ENCODE measurements around the gene SAP130. TPM values are rescaled to one million over a fixed set of nuclear protein-coding genes. Genes with fewer than 3 reads are reported as not detected.
"Not testable (repeated sequence)": the region's sequence is repeated elsewhere in the genome, so short reads cannot be mapped to it uniquely, and the experiment has no call there.

The SAP130 gene
- total RNA-seq, 1 donor from 2014 or later: 0.72 TPM

- DNase-seq (ENCODE audit: low spot score): no peak
Measured at GRCh38 chr2:127953128-127953718, 74.6 kb downstream of the SAP130 start.

- no peak for DNase-seq (ENCODE audit: low spot score)
Measured at GRCh38 chr2:127951026-127951425, 76.8 kb downstream of the SAP130 start.

- DNase-seq (ENCODE audit: low spot score): no peak
Measured at GRCh38 chr2:127950264-127950663, 77.6 kb downstream of the SAP130 start.

DNA sequence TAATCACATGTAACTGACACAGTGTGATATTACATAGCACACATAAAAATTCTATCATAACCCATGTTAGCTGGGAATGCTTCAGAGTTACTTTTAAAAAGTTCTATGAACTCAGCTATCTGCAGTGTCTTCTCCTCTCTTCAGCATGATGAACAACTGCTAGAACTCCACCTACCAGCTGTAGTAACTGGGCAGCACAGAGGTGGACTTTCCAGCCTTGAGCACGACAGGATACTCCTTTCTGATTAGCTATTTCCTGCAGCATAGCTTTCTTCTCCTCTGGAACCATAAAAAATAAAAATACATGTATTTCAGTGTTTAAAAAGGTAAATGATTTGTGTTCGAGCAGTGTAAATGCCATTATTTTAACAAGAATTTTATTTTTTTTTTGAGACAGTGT is 82.6 kb downstream of the SAP130 start:
- no peak for DNase-seq (ENCODE audit: low spot score)

DNA sequence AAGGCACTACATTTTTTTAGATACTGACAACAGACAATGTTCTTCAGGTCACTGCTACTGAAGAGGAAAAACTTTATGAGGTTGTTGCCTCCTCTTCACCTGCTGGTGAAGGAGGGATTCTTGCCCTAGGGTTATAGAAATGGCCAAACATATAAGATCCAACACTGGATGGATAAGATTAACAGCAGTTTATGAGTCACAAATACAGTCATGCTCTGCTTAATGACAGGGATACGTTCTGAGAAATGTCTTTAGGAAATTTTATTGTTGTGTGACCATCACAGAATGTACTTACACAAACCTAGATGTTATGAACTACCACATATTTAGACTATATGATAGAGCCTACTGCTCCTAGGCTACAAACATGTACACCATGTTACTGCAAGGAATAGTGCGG is 84.7 kb downstream of the SAP130 start:
- DNase-seq (ENCODE audit: low spot score): no peak

- no peak for DNase-seq (ENCODE audit: low spot score)
Measured at GRCh38 chr2:127942002-127942401, 85.9 kb downstream of the SAP130 start.

DNA sequence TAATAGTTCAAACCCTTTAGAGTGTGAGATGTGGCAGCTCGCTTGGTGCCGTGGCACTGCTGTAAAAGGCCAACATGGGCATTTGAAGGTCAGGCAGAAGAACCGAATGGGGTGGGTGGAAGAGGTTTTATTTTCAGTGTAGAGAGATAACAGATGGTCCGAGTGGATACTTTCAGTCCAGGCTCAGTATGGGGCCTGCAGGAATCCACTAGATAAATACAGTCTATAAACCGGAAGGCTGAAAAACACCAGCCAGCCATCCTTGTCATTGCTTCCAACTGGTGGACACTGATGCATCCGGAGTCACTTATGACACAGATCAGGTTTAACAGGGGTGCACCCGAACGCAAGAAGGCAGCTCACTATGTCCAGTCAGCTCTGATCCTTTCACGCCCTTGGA is 86.4 kb downstream of the SAP130 start:
- no peak for DNase-seq (ENCODE audit: low spot score)

DNA sequence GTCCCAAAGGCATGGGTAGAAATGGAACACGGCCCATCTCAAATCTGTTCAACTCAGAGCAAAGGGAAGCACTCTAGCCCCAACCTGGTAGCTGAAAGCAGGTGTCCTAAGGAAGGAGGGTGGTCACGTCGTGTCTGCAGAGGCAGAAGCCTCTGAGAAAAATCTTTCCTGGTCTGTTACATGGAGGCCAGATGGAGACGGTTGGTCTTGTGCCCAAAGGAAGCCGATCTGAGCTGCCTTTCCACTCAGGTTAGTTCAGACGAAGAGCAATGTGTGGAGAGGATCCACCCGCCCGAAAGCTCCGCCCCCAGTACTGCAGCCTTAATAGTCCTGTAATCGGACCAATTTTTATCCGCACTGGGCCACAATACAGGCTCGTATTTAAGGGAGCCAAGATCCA is 87.2 kb downstream of the SAP130 start:
- no peak for DNase-seq (ENCODE audit: low spot score)

GRCh38 chr2:127935337-127935736 is 92.5 kb downstream of the SAP130 start:
- DNase-seq (ENCODE audit: low spot score): no peak

DNA sequence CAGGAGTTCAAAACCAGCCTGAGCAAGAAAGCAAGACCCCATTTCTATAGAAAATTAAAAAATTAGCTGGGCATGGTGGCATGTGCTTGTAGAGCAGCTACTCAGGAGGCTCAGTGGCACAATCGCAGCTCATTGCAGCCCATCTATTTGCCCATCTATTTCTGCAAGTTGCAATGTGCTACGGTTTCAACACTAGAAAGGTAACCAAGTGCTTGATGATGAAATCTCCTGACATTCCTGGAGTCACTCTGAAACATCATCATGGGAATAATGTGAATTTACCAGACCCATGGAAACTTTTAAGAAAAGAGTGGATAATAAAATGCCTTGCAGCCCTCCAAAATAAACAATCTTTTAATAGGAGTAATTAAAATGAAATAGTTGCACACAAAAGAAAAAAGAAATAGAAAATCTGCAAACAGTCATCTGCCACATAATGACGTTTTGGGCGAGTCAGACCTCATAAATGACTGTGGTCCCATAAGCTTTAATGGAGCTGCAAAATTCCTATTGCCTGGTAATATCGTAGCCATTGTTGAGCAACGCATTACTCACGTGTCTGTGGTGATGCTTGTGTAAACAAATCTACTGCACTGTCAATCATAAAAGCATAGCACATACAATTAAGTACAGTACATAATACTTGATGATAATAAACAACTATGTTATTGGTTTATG is 95.5 kb downstream of the SAP130 start:
- no peak for DNase-seq (ENCODE audit: low spot score)

- DNase-seq (ENCODE audit: low spot score): no peak
Measured at GRCh38 chr2:127929449-127929848, 98.4 kb downstream of the SAP130 start.

GRCh38 chr2:127927384-127927783 is 100.5 kb downstream of the SAP130 start:
- no peak for DNase-seq (ENCODE audit: low spot score)

DNA sequence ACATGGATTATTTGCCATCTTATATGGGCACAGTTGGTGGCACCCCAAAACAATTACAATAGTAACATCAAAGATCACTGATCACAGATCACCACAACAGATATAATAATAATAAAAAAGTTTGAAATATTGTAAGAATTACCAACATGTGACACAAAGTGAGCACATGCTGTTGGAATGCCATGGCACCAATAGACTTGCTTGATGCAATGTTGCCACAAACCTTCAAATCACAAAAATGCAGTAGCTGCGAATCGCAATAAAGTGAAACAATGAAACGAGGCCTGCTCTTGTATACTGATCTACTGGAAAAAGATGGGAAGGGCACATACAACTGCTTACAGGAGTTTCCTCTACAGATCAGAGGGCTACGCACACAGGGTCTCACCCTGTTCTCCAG is 109.9 kb downstream of the SAP130 start:
- DNase-seq (ENCODE audit: low spot score): no peak

- DNase-seq (ENCODE audit: low spot score): no peak
Measured at GRCh38 chr2:127913808-127914457, 113.9 kb downstream of the SAP130 start.

DNA sequence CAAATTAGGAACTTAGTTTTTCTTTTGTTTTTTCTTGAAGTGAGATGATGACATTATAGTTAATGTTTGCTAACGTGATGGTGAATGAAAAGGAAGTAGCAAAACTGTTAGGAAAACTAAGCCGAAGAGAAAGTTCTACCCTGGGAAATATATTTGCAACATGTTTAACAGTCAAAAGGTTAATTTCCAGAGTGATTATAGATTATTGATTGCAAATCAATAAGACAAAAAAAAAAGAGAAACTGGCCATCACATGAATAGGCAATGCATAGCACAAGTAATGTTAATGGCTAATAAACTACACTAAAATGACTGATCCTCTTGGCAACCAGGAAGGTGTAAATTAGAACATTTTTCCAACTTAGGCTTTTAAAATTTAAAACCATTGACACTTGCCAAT is 116.1 kb downstream of the SAP130 start:
- DNase-seq (ENCODE audit: low spot score): no peak

GRCh38 chr2:127910415-127910814 is 117.4 kb downstream of the SAP130 start:
- DNase-seq (ENCODE audit: low spot score): no peak

GRCh38 chr2:127909019-127909418 is 118.8 kb downstream of the SAP130 start:
- no peak for DNase-seq (ENCODE audit: low spot score)

DNA sequence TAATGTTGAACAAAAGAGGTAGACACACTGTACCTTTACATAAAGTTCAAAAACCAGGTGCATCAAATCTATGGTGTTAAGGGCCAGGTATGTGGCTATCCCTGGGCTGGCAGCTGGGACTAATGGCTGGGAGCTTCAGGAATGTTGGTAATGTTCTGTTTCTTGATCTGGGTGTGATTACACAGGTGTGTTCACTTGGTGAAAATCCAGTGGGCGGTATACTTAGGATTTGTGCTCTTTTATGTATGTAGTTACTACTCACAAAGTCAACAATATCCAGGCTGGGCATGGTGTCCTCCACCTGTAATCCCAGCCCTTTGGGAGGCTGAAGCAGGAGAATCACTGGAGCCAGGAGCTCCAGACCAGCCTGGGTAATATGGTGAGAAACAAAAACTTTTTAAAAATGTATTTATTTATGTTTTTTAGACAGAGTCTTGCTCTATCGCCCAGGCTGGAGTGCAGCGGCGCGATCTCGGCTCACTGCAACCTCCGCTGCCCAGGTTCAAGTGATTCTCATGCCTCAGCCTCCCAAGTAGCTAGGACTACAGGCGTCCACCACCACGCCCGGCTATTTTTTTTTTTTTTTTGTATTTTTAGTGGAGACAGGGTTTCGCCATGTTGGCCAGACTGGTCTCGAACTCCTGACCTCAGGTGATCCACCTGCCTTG is 120.0 kb downstream of the SAP130 start:
- not testable (repeated sequence) for DNase-seq (ENCODE audit: low spot score)

DNA sequence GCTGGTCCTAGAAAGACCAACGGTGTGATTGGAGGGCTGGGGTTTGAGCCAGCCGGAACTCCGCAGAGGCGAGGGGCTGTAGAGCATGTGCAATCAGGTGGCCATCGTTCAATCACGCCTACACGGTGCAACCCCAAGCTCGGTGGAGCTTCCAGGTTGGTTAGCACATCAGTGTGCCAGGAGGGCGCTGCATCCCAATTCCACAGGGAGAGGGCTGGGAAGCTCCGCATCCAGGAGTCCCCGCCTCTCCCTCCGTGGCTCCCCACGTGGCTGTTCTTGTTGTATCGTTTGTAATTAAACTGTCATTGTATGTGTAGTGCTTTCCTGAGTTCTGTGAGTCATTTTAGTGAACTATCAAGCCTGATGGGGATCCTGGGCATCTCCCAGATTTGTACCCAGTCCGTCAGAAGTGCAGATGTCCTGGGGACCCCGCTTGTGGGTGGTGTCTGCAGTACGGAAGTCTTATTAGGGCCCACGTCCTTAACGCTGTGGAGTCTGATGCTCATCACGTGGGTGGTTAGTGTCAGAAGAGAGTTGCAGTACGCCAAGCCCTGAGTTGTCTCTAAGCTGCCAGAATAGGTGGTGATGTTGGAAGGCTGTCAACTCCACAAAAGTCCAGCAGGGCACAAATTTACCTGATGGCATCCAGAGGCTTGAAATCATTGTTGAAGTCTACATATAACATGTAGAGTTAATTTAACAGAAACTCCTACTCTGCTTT is 121.5 kb downstream of the SAP130 start:
- DNase-seq (ENCODE audit: low spot score): no peak

- DNase-seq (ENCODE audit: low spot score): peak; percentile 94
Measured at GRCh38 chr2:127901339-127902056, 126.4 kb downstream of the SAP130 start.

DNA sequence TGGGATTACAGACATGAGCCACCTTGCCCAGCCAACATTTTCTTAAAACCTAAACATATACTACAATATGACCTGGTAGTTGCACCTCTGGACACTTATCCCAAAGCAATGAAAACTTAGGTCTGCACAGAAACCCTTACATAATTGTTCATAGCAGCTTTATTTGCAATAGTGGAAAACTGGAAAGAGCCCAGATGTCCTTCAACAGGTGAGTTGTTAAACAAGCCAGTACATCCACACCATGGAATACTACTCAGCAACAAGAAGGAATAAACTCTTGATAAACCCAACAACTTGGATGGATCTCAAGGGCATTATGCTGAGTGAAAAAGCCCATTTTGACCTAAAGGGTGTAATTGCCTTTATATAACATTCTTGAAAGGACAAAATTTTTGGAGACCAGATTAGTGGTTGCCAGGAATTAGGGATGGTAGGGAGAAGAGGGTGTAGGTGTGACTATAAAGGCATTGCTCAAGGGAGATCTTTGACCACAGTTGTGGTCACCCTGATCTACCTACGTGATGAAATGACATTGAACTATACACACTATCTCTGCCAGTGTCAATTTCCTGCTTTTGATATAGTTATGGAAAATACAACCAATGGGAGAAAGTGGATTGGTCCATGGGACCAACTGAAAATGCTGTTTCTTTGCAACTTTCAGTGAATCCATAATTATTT is 130.2 kb downstream of the SAP130 start:
- no peak for DNase-seq (ENCODE audit: low spot score)

Measured in umbilical cord (tissue), 2 donors.